NCI-H2227 (cell line): ENCODE data around the gene GATAD2B.
"Not testable (repeated sequence)": the region's sequence is repeated elsewhere in the genome, so short reads cannot be mapped to it uniquely, and the experiment has no call there.

Experiments used
- DNase-seq: peaks from one replicate; lab custom pipeline; 2025; ENCODE audit not compliant: unreplicated experiment; lab: John Stamatoyannopoulos, UW

GATAD2B gene

DNA sequence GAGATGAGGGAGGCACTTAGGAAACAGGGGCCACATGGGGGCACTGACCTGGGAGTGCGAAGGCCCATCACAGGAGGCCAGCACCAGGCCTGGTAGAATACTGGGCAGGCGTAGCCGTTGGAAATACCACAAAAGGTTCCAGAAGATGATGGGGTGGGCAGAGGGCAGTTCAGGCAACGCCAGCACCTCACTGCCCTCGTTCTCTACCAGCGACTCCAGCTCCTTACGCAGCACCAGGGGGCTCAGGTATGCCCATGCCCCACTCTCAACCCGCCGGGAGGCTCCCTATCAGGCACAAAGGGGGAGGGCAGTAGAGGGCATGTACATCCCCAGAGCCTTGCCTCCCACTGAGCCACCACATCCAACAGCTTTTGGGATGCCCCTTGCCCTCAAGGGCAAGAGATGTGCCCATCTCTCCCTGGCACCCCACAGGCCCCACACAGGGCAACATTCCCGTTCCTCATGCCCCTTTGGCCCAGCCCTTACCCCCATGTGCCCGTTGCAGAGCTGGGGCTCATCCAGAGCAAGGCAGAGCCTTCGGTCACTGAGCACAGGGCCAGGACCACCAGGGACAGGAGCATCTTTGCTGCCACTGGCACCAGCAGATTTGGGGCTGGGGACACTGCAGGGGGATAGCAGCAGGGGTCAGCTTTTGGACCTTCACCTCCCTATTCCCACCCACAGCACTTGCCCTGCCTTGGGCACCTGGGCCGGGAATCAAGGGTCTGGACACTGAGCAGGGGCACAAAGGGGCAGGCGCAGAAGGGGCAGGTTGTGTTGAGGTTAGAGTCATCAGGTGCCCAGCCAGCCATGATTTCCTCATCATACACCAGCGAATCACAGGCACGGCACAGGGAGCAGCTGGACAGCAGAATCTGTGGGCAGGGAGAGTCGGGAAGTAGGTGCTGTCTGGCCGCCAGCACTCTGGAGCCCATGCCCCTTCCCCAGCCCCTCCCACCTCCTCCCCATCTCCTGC lies 9.7 kb upstream of the GATAD2B start:
- no peak for DNase-seq

DNA sequence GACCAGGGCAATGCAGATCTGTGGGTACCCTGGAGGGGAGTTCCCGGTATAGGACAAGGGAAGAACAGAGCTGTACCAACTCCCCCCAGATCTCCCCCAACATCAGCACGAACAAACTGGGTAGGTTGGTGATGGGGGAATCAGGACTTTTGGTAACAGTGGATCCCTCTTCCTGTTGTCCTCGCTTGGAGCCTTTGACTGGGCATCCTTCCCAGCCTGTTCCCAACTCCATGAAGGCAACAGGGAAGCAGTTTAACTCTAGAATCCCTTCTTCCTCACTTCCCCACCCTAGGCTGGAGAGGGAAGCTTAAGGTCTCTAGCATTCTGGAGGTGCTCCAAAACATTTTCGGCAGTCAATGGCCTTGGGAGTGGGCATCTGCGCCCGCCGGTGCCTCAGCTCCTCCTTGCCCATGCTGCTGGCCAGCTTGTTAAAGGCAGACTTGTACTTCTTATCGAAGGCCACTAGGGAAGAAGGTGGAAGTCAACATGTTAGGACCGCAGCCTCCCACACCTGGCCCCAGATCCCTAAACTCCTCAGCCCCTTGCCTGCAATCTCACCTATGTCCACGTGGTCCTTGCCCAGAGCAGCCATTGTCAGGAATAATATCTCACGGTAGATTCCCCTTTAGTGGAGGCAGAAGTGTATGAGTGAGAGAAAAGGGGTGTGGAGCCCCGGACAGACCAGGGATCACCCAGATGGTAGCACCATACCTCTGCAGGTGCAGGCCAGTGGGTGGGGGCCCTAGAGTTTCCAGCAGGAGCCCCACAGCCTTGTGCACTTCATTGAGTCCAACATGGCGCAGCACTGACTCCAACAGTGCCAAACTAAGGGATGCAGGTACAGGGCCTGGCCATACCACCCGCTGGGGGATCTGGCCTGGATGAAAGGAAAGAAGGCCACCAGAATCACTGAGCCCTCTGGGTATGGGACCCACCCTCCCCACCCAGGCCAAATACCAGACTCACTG lies 7.5 kb upstream of the GATAD2B start:
- no peak for DNase-seq

DNA sequence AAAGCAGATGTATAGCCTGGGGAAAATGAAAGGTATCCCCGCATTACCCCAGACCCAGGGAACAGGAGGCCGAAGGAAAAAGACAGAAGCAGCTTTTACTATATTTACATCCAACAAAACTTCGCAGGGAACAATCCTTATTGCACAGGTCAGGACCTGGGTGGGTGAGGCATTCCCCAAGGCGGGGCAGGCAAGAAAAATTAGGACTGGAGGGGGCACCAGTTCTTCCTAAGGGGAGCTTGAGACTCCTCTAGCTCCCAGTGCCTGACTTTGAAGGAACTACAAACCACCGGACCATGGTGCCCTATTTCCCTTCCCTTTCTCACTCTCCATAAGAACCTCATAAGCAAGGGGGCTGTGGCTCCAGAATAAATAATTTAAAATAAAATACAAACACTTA lies 6.7 kb upstream of the GATAD2B start:
- DNase-seq = no peak

DNA sequence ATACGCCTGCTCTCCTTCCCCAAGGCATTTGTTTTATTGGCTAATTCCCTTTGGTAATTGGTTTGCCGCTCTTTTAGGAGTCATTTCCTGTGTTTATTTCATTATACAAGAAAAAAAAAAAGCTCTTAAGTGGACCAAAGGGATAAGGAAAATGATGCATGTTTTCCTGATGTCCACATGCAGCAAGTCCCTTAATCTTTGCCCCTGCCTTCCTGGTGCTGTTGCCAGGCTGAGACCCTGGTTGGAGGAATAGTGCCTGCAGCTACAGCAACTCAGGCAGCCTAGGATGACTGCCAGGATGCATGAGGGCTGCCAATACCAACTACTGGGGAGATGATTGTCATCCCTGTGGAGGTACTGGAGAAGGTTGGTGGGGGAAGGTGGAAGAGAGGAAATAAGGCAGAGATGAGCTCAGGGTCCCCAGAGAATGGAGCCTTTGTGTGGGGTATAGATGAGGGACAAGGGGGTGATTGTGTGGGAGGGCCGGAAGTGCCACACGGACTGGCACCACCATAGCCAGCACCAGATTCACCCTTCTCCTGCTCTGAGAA lies 6.1 kb upstream of the GATAD2B start:
- DNase-seq = no peak

DNA sequence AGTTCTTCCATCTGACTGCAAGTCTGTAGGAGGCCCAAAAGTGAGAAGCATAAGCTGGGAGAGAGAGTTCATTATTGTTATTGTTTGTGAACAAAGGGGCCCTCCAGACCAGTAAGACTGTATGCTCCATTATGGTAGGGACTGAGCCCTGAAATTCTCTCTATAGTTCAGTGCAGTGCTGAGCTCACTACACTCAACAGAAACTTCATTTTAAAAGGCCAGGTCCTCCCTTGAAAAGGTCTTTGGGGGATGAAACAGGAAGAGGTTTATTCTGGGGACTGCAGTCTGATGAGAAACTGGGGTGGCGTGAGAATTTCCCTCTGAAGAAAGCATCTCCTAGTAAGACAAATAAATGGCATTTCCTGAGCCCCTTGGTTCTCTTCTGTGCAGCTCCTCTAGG lies 5.5 kb upstream of the GATAD2B start:
- no peak for DNase-seq

DNA sequence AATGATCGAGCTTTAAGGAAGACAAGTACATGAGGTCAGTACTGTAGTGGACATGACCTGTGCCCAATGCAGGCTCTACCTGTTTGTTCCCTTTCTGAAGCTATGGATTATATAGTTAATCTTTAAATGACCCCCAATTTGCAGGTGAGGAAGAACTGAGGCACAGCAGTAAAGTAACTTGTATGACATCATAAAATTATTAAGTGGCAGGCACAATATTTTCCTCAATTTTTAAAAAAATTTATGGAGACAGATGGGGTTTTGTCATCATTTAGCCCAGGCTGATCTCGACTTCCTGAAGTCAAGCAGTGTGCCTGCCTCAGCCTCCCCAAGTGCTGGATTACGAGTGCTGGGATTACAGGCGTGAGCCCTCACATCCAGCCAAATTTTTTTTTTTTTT lies 3.6 kb upstream of the GATAD2B start:
- DNase-seq = no peak

DNA sequence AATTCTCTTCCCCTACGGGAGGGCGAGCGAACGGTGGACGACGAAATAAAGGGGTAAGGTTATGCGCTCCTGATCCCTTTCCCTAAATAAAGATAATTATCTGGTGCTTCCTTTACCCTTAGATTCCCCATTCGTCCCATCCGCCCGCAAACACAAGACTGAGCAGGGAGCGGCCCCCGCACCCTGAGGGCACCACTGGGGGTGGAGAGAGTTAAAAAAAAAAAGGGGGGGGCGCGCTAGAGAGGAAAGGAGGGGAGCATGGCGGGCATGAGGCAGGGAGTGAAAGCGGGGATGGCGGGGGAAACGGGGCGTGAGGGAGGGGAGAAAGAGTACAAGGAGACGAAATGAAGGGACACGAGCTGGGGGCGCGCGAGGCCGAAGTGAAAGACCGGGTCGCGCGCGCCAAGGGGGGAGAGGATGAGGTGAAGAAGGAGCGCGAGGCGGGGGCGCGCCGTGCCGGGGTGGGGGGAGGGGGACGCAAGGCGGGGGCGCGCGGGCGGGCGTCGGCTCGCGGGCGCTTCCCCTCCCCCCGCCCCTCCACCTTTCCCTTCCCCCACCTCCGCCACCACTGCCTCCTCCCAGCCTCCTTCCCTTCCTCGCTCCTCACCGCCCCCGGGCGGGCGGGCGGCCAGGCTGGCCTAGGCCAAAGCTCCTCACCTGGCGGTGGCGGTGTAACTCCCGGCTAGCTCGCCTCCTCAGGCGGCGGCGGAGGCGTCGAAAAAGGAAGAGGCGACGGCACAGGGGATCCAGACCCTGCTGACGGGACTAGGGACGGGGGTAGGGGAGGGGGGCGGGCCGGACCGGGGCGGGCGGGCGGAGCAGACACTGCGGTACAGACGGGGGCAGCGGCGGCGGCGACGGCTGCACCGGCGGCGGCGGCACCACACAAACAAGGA lies 448 bp downstream of the GATAD2B start:
- peak; percentile 91 for DNase-seq

DNA sequence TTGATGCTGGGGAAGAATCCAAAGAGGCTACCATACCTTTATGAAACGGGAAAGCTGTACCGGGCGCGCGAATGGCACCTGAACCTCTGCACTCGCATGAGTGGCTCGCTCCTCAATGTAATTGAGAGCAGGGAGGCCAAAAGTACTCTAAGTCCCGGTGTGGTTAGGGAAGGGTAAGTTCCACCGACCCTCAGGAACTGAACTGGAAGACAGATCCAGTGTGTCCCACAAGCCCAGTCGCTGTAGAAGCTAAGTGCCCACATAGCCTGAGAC lies 1.0 kb downstream of the GATAD2B start:
- DNase-seq = no peak

DNA sequence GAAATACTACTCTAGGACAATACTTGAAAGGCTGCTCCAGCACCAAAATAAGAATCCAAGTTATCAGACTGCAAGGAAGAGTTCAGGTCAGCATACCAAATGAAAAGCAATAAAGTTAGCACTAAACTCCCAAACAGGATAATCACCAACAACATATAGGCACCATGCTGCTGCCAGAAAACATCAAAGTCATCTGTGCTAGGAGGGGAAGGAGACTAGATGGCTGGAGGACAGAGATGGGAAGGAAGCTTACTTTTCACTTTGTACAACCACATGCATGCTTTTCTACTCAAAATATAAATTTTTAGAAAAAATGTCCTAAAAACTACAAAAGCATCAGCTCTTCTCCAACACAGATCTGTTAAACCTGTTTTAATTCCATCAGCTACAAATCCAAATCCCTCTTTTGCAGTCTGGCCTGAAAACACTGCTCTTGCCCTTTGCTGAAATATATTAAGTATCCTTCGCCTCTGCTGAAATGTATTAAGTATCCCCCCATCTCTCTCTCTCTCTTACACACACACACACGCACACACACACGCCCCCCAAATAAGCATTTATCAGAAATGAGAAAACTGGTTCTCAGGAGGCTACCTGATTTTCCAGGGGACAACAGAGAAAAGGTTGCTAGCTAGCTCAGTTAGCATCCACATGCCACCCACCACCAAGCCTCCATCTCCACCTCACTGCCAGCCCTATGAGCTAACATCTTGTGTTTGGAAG lies 1.5 kb downstream of the GATAD2B start:
- DNase-seq = no peak

DNA sequence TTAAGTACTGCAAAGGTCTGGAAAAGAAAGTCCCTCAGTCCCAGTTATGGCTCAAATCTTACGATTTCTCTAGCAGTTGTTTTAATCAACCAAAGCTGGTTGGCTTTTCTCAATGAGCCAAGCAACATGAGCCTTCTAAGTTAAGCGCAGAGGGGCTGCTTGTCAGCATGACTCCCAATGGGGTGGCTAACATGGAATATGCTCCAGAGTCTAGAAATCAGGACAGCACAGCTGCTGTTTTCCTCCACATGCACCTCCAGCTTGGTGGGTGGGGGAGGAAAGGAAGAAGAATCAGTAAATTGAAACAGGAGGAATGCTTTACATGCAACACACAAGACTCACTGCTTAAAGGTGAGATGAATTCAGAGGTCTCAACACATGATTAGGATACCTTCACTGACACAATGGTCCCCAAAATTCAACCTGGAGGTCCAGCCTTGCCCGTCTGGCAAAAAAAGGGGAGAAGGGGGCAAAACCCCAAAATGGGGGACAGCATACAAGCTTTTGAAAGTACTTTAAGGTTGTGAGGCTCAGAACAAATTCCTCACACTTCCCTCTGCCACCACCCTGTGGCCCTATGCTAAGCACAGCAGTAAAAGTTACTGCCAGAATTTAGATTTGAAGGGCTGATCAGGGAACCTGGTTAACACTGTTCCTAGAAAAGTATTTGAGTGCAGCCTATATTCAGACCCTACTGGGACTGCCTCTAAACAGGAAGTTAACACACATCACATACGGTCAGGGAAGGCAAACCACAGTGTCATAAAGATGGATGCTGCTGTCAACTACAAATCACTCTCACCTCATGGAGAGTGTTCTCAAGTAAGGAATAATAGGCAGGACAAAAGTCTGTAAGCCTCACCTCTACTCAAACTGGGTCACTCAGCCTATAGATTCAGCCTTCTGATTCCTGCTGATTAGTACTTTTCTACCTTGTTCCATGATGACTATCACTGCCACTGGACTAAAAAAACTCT lies 2.6 kb downstream of the GATAD2B start:
- no peak for DNase-seq

DNA sequence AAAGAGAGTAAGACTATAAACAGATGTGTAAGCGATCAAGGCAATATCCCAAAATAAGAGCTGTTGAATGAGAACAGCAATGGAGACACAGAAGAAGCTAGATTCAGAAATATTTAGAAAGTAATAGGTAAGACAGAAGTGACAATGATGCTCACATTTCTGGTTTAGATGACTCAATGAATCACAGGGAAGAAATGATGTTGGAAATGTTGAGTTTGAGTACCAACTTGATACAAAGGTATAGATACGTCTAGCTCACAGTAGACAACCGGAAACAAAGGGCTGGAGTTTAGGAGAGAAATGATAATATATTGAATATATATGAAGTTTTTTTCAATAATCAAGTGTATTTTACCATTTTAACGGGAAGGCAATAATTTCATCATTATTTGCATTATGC lies 6.5 kb downstream of the GATAD2B start:
- DNase-seq = no peak

DNA sequence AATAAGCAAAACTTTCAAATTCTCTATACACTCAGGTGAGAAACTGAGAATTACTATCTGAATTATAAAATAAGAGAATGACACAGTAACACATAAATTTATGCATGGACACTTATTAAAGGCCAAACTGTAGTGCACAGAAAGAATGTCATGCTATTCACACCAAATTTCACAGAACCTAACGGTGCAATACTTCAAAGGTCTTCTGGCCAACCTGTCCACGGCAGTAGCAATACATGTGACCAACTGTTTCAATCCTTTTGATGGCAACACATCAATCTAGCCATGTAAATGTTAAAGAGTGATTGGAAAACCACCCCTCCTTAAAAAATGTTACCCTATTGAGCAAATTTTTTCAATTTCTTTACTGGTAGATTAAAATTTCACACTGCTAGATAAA lies 10.4 kb downstream of the GATAD2B start:
- DNase-seq = no peak

DNA sequence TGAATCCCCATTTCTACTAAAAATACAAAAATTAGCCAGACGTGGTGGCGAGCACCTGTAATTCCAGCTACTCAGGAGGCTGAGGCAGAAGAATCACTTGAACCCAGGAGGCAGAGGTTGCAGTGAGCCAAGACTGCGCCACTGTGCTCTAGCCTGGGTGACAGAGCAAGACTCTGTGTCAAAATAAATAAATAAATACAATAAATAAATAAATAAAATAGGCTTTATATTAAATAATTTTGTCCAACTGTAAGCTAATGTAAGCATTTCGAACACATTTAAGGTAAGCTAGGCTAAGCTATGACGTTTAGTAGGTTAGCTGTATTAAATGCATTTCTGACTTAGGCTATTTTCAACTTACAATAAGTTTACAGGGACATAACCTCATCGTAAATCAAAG lies 12.2 kb downstream of the GATAD2B start:
- not testable (repeated sequence) for DNase-seq

DNA sequence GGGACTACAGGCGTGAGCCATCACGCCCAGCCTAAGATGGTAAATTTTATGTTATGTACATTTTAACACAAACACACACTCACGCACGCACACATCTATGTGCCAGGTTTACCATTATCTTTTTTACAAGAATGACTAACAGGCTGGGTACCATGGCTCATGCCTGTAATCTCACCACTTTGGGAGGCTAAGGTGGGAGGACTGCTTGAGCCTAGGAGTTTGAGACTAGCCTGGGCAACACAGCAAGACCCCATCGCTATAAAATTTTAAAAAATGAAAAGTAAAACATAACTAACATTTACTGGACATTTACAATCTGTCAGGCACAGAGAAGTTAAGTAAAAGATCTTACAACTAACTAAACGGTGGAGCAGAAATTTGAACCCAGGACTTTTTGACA lies 14.7 kb downstream of the GATAD2B start:
- no peak for DNase-seq

DNA sequence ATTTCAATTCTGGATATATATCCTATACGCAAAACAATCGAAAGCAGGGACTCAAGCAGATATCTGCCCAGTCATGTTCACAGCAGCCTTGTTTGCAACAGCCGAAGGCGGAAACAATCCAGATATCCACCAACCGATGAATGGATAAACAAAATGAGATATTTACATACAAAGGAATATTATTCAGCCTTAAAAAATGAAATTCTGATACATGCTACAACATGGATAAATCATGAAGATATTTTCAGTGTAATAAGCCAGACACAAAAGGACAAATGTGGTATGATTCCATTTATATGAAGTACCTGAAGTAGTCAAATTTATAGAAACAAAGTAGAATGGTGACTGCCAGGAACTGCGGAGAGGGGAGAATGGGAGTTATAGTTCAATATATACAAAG lies 15.6 kb downstream of the GATAD2B start:
- no peak for DNase-seq

DNA sequence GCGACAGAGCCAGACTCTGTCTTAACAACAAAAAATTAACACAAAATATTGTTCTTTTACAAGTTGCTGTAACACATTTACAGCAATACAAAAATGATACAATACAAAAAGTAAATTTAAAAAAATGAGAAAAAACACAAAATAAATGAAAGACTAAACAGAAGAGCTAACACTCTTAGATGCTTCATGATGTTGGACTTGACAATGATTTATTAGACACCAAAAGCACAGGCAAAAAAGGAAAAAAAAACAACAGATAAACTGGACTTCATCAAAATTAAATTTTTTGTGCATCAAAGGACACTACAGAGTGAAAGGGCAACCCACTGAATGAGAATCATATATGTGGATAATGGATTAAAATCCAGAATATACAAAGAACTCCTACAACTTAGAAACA lies 16.4 kb downstream of the GATAD2B start:
- no peak for DNase-seq

DNA sequence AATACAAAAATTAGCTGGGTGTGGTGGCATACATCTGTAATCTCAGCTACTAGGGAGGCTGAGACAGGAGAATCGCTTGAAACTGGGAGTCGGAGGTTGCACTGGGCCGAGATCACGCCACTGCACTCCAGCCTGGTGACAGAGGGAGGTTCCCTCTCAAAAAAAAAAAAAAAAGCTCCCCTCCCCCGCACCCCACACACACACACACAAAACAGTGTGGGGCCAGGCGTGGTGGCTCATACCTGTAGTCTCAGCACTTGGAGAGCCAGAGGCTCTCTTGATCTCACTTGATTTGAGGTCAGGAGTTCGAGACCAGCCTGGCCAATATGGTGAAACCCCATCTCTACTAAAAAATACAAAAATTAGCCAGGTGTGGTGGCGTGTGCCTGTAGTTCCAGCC lies 16.9 kb downstream of the GATAD2B start:
- not testable (repeated sequence) for DNase-seq

DNA sequence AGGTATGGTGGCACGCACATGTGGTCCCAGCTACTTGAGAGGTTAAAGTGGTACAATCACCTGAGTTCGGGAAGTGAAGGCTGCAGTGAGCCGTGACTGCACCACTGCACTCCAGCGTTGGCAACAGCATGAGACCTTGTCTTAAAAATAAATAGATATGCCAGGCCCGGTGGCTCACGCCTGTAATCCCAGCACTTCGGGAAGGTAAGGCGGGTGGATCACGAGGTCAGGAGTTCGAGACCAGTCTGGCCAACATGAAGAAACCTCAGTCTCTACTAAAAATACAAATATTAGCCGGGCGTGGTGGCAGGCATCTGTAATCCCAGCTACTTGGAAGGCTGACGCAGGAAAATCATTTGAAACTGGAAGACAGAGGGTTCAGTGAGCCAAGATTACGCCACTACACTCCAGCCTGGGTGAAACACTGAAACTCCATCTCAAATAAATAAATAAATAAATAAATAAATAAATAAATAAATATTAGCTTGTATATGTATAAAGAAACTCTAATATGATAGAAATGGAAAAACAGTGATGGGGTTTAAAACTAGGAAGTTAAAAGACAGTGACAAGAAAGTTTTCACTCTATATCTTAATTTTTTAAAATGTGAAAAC lies 18.8 kb downstream of the GATAD2B start:
- DNase-seq = no peak
